Measurements from ENCODE around the gene DUSP10. TPM values are rescaled to one million over a fixed set of nuclear protein-coding genes. Genes with fewer than 3 reads are reported as not detected.

Gene DUSP10
- total RNA-seq, 1 donor from 2014 or later, result 4.7 TPM

GRCh38 chr1:221712776-221713431, 29.0 kb downstream of the DUSP10 start:
- no peak overlapping the region for H3K4me3 ChIP-seq
- no peaks in the 10 kb centered on the region for H3K9me3 ChIP-seq
- intact Hi-C loops (cut with DNase I), result no loop called here
- TF ChIP-seq CTCF (IDR thresholded peaks at IDR 0.05), result no peak
- TF ChIP-seq POLR2A (IDR thresholded peaks at IDR 0.05), result no peak
- TF ChIP-seq POLR2AphosphoS5 (IDR thresholded peaks at IDR 0.05; ENCODE audit: insufficient read depth in 1 of 2, low read depth in 1 of 2), result no peak
- no peak overlapping the region for H3K27ac ChIP-seq
- DNase-seq (ENCODE audit: extremely low spot score in 2 of 2), result no peak
- H3K27me3 ChIP-seq, result no peaks in the 10 kb centered on the region
- peaks cover 8% of the 10 kb centered on the region for H3K4me1 ChIP-seq
- no peaks in the 10 kb centered on the region for H3K36me3 ChIP-seq

GRCh38 chr1:221712198-221712684, 29.6 kb downstream of the DUSP10 start:
- peak overlapping the region; percentile 10 for H3K27ac ChIP-seq
- H3K9me3 ChIP-seq, result no peaks in the 10 kb centered on the region
- DNase-seq (ENCODE audit: extremely low spot score in 2 of 2), result no peak
- H3K36me3 ChIP-seq, result no peaks in the 10 kb centered on the region
- peaks cover 8% of the 10 kb centered on the region for H3K4me1 ChIP-seq
- intact Hi-C loops (cut with DNase I), result no loop called here
- no peak overlapping the region for H3K4me3 ChIP-seq
- TF ChIP-seq CTCF (IDR thresholded peaks at IDR 0.05) (no peak), POLR2AphosphoS5 (IDR thresholded peaks at IDR 0.05; ENCODE audit: insufficient read depth in 1 of 2, low read depth in 1 of 2) (peak in 1 of 2 donors; percentile 58)
- H3K27me3 ChIP-seq, result no peaks in the 10 kb centered on the region

GRCh38 chr1:221711656-221712055, 30.2 kb downstream of the DUSP10 start:
- TF ChIP-seq CTCF (IDR thresholded peaks at IDR 0.05) (no peak), POLR2AphosphoS5 (IDR thresholded peaks at IDR 0.05; ENCODE audit: insufficient read depth in 1 of 2, low read depth in 1 of 2) (no peak), POLR2A (IDR thresholded peaks at IDR 0.05) (no peak)
- H3K4me3 ChIP-seq, result no peak overlapping the region
- peak overlapping the region; percentile 10 for H3K27ac ChIP-seq
- DNase-seq (ENCODE audit: extremely low spot score in 2 of 2), result no peak
- intact Hi-C loops (cut with DNase I), result no loop called here
- H3K27me3 ChIP-seq, result no peaks in the 10 kb centered on the region
- no peaks in the 10 kb centered on the region for H3K9me3 ChIP-seq
- no peaks in the 10 kb centered on the region for H3K36me3 ChIP-seq
- peaks cover 5% of the 10 kb centered on the region for H3K4me1 ChIP-seq

GRCh38 chr1:221711063-221711577, 30.8 kb downstream of the DUSP10 start:
- Histone ChIP-seq H3K27ac (peak overlapping the region; percentile 10), H3K4me1 (no peaks in the 10 kb centered on the region)
- intact Hi-C loops (cut with DNase I), result no loop called here

More at GRCh38 chr1:221711063-221711577, 30.8 kb downstream of the DUSP10 start:
- Histone ChIP-seq H3K9me3 (no peaks in the 10 kb centered on the region), H3K4me3 (no peak overlapping the region), H3K36me3 (no peaks in the 10 kb centered on the region), H3K27me3 (no peaks in the 10 kb centered on the region)
- no peak for DNase-seq (ENCODE audit: extremely low spot score in 2 of 2)
- TF ChIP-seq POLR2A (IDR thresholded peaks at IDR 0.05) (no peak), POLR2AphosphoS5 (IDR thresholded peaks at IDR 0.05; ENCODE audit: insufficient read depth in 1 of 2, low read depth in 1 of 2) (no peak), CTCF (IDR thresholded peaks at IDR 0.05) (no peak)

Data from vagina (tissue), 2 donors.